Stimulated activated naive B cell treated with anti-CD40 and anti-IgM and Interleukin-4, amounts not matched to agents 10 μg/mL and 1 μg/mL and 100 μg/mL, for 72 hours (primary cell): Measurements from ENCODE around the gene ZAR1L.

Experiments
- ATAC-seq, 2 donors: fragments of 150-1000 bp; cut with Tn5 transposase; replicated peaks; 2 replicates each; pipeline ENCODE4 v1.10.0; 2021; ENCODE audit warnings: moderate library complexity in 1 of 2
- DNase-seq: peaks from one replicate; pipeline ENCODE4 v3.0.0; 2021
- H3K27ac Mint-ChIP-seq: one replicate; pipeline ENCODE4 v1.8.0; 2022; ENCODE audit warnings: mild to moderate bottlenecking, mixed read lengths
- H3K27me3 Mint-ChIP-seq, 2 donors: one replicate each; pipeline ENCODE4 v1.8.0; 2022; ENCODE audit warnings: mixed read lengths in 2 of 2
- H3K36me3 Mint-ChIP-seq, 2 donors: one replicate each; pipeline ENCODE4 v1.8.0; 2022; ENCODE audit warnings: mixed read lengths in 2 of 2, mild to moderate bottlenecking in 1 of 2
- H3K4me1 Mint-ChIP-seq, 2 donors: one replicate each; pipeline ENCODE4 v1.8.0; 2022; ENCODE audit warnings: mixed read lengths in 2 of 2, mild to moderate bottlenecking in 1 of 2
- H3K4me3 Mint-ChIP-seq, 2 donors: one replicate each; pipeline ENCODE4 v1.8.0; 2022; ENCODE audit warnings: mild to moderate bottlenecking in 2 of 2, mixed read lengths in 2 of 2, moderate library complexity in 1 of 2
- H3K9me3 Mint-ChIP-seq, 2 donors: one replicate each; pipeline ENCODE4 v1.8.0; 2022; ENCODE audit warnings: mixed read lengths in 2 of 2, mild to moderate bottlenecking in 1 of 2

Gene ZAR1L

GRCh38 chr13:32314271-32315237 is 609 bp downstream of the ZAR1L start:
- Mint-ChIP-seq H3K4me3 (peak overlapping the region; percentile 93 to 97), H3K9me3 (no peaks in the 10 kb centered on the region), H3K27me3 (no peaks in the 10 kb centered on the region), H3K27ac (peak overlapping the region; percentile 100), H3K4me1 (peaks cover 2 to 12% of the 10 kb centered on the region in 2 donors), H3K36me3 (no peaks in the 10 kb centered on the region)
- ATAC-seq (peak; percentile 64 to 65), DNase-seq (peak; percentile 42)

GRCh38 chr13:32311188-32311897 is 3.8 kb downstream of the ZAR1L start:
- DNase-seq, result no peak
- Mint-ChIP-seq H3K27ac (no peak overlapping the region), H3K4me1 (peaks cover 2 to 17% of the 10 kb centered on the region in 2 donors), H3K27me3 (no peaks in the 10 kb centered on the region), H3K4me3 (no peak overlapping the region), H3K9me3 (no peaks in the 10 kb centered on the region), H3K36me3 (no peaks in the 10 kb centered on the region)
- no peak for ATAC-seq

GRCh38 chr13:32310134-32310706 is 4.9 kb downstream of the ZAR1L start:
- no peak overlapping the region for H3K27ac Mint-ChIP-seq
- no peaks in the 10 kb centered on the region for H3K36me3 Mint-ChIP-seq
- DNase-seq (peak; percentile 13), ATAC-seq (peak; percentile 72 to 74)
- H3K27me3 Mint-ChIP-seq, result no peaks in the 10 kb centered on the region
- peak overlapping the region in 1 of 2 donors; percentile 35 for H3K4me3 Mint-ChIP-seq
- H3K9me3 Mint-ChIP-seq, result no peaks in the 10 kb centered on the region
- peaks cover 2 to 17% of the 10 kb centered on the region in 2 donors for H3K4me1 Mint-ChIP-seq

GRCh38 chr13:32309312-32310133 is 5.6 kb downstream of the ZAR1L start:
- Mint-ChIP-seq H3K4me3 (peak overlapping the region in 1 of 2 donors; percentile 35), H3K27ac (no peak overlapping the region), H3K4me1 (peaks cover 2 to 11% of the 10 kb centered on the region in 2 donors), H3K36me3 (no peaks in the 10 kb centered on the region), H3K27me3 (no peaks in the 10 kb centered on the region), H3K9me3 (no peaks in the 10 kb centered on the region)
- ATAC-seq, result peak; percentile 44 to 47
- DNase-seq, result no peak

- Mint-ChIP-seq H3K27me3 (no peaks in the 10 kb centered on the region), H3K4me1 (peaks cover 2 to 8% of the 10 kb centered on the region in 2 donors), H3K9me3 (no peaks in the 10 kb centered on the region), H3K27ac (no peak overlapping the region), H3K36me3 (no peaks in the 10 kb centered on the region), H3K4me3 (no peak overlapping the region)
- DNase-seq (no peak), ATAC-seq (no peak)
These were observed 9.5 kb downstream of the ZAR1L start for GRCh38 chr13:32305646-32306045.

- H3K36me3 Mint-ChIP-seq, result no peaks in the 10 kb centered on the region
- no peaks in the 10 kb centered on the region for H3K9me3 Mint-ChIP-seq
- no peak overlapping the region for H3K27ac Mint-ChIP-seq
- ATAC-seq, result no peak
- no peaks in the 10 kb centered on the region for H3K4me1 Mint-ChIP-seq
- peaks cover 5 to 7% of the 10 kb centered on the region in 2 donors for H3K27me3 Mint-ChIP-seq
- H3K4me3 Mint-ChIP-seq, result no peak overlapping the region
- DNase-seq, result no peak
These were observed 12.7 kb downstream of the ZAR1L start for GRCh38 chr13:32302461-32302860.

GRCh38 chr13:32300920-32301319 is 14.2 kb downstream of the ZAR1L start:
- Mint-ChIP-seq H3K9me3 (no peaks in the 10 kb centered on the region), H3K4me3 (no peak overlapping the region), H3K4me1 (no peaks in the 10 kb centered on the region), H3K27ac (no peak overlapping the region), H3K27me3 (peaks cover 5 to 7% of the 10 kb centered on the region in 2 donors), H3K36me3 (no peaks in the 10 kb centered on the region)
- DNase-seq, result no peak
- no peak for ATAC-seq

GRCh38 chr13:32300406-32300805 is 14.8 kb downstream of the ZAR1L start:
- ATAC-seq (no peak), DNase-seq (no peak)
- Mint-ChIP-seq H3K27ac (no peak overlapping the region), H3K36me3 (no peaks in the 10 kb centered on the region), H3K4me3 (no peak overlapping the region), H3K9me3 (no peaks in the 10 kb centered on the region), H3K4me1 (no peaks in the 10 kb centered on the region), H3K27me3 (peaks cover 5 to 7% of the 10 kb centered on the region in 2 donors)

GRCh38 chr13:32299893-32300292 is 15.3 kb downstream of the ZAR1L start:
- Mint-ChIP-seq H3K9me3 (no peaks in the 10 kb centered on the region), H3K27me3 (peaks cover 5 to 7% of the 10 kb centered on the region in 2 donors), H3K36me3 (no peaks in the 10 kb centered on the region), H3K4me1 (no peaks in the 10 kb centered on the region), H3K27ac (no peak overlapping the region), H3K4me3 (no peak overlapping the region)
- ATAC-seq (no peak), DNase-seq (no peak)

GRCh38 chr13:32298695-32299094 is 16.5 kb downstream of the ZAR1L start:
- Mint-ChIP-seq H3K27ac (no peak overlapping the region), H3K4me3 (no peak overlapping the region), H3K4me1 (no peaks in the 10 kb centered on the region), H3K27me3 (peaks cover 5 to 7% of the 10 kb centered on the region in 2 donors), H3K9me3 (no peaks in the 10 kb centered on the region), H3K36me3 (no peaks in the 10 kb centered on the region)
- ATAC-seq, result no peak
- DNase-seq, result no peak

- Mint-ChIP-seq H3K27me3 (peaks cover 5 to 7% of the 10 kb centered on the region in 2 donors), H3K27ac (no peak overlapping the region), H3K4me1 (no peaks in the 10 kb centered on the region), H3K36me3 (no peaks in the 10 kb centered on the region), H3K4me3 (no peak overlapping the region), H3K9me3 (no peaks in the 10 kb centered on the region)
- no peak for DNase-seq
- ATAC-seq, result no peak
These were observed 18.0 kb downstream of the ZAR1L start for GRCh38 chr13:32297206-32297605.

GRCh38 chr13:32285633-32285965 is 29.6 kb downstream of the ZAR1L start:
- ATAC-seq (no peak), DNase-seq (no peak)
- Mint-ChIP-seq H3K27me3 (no peaks in the 10 kb centered on the region), H3K27ac (no peak overlapping the region), H3K4me3 (no peak overlapping the region), H3K4me1 (no peaks in the 10 kb centered on the region), H3K36me3 (no peaks in the 10 kb centered on the region), H3K9me3 (no peaks in the 10 kb centered on the region)

- H3K4me1 Mint-ChIP-seq, result no peaks in the 10 kb centered on the region
- no peak overlapping the region for H3K27ac Mint-ChIP-seq
- DNase-seq, result no peak
- ATAC-seq, result no peak
- H3K4me3 Mint-ChIP-seq, result no peak overlapping the region
- H3K9me3 Mint-ChIP-seq, result no peaks in the 10 kb centered on the region
- no peaks in the 10 kb centered on the region for H3K27me3 Mint-ChIP-seq
- no peaks in the 10 kb centered on the region for H3K36me3 Mint-ChIP-seq
These were observed 30.1 kb downstream of the ZAR1L start for GRCh38 chr13:32284927-32285632.
